Fibroblast of the conjunctiva (primary cell): ENCODE data around the gene BCL2L14.
A peak's percentile ranks its signal among the peaks of the same experiment; 100 is the strongest.

Experiments used
- DNase-seq: peaks from one replicate; pipeline ENCODE4 v3.0.0-alpha.2; 2010; ENCODE audit warnings: low read depth

BCL2L14 gene

GRCh38 chr12:12056951-12057350 is 13.8 kb upstream of the BCL2L14 start:
- DNase-seq, result no peak

- DNase-seq, result no peak
Measured at GRCh38 chr12:12064596-12064995, 6.1 kb upstream of the BCL2L14 start.

- DNase-seq, result no peak
Measured at GRCh38 chr12:12068751-12069150, 2.0 kb upstream of the BCL2L14 start.

- DNase-seq, result no peak
Measured at GRCh38 chr12:12069821-12070548, 754 bp upstream of the BCL2L14 start.

- no peak for DNase-seq
Measured at GRCh38 chr12:12072064-12072760, 1.5 kb downstream of the BCL2L14 start.

GRCh38 chr12:12079291-12079690 is 8.6 kb downstream of the BCL2L14 start:
- DNase-seq, result no peak

- peak; percentile 39 for DNase-seq
Measured at GRCh38 chr12:12081836-12082497, 11.2 kb downstream of the BCL2L14 start.

GRCh38 chr12:12083688-12084087 is 12.9 kb downstream of the BCL2L14 start:
- no peak for DNase-seq

- DNase-seq, result no peak
Measured at GRCh38 chr12:12086362-12086761, 15.6 kb downstream of the BCL2L14 start.

- DNase-seq, result no peak
Measured at GRCh38 chr12:12086973-12087692, 16.4 kb downstream of the BCL2L14 start.

GRCh38 chr12:12087693-12088034 is 16.9 kb downstream of the BCL2L14 start:
- no peak for DNase-seq

GRCh38 chr12:12088147-12088546 is 17.4 kb downstream of the BCL2L14 start:
- DNase-seq, result no peak

- no peak for DNase-seq
Measured at GRCh38 chr12:12088761-12089160, 18.0 kb downstream of the BCL2L14 start.

GRCh38 chr12:12091071-12091470 is 20.3 kb downstream of the BCL2L14 start:
- DNase-seq, result no peak

- no peak for DNase-seq
Measured at GRCh38 chr12:12091977-12092663, 21.4 kb downstream of the BCL2L14 start.

- no peak for DNase-seq
Measured at GRCh38 chr12:12094481-12094880, 23.7 kb downstream of the BCL2L14 start.

- no peak for DNase-seq
Measured at GRCh38 chr12:12095021-12095420, 24.3 kb downstream of the BCL2L14 start.

GRCh38 chr12:12097891-12098690 is 27.4 kb downstream of the BCL2L14 start:
- DNase-seq, result no peak

- no peak for DNase-seq
Measured at GRCh38 chr12:12098691-12099015, 27.9 kb downstream of the BCL2L14 start.

- no peak for DNase-seq
Measured at GRCh38 chr12:12099102-12099501, 28.4 kb downstream of the BCL2L14 start.

- DNase-seq, result no peak
Measured at GRCh38 chr12:12107678-12108077, 36.9 kb downstream of the BCL2L14 start.
